Ascending aorta (tissue), 2 donors: ENCODE measurements around the gene BCL2L11. TPM values are rescaled to one million over a fixed set of nuclear protein-coding genes. Genes with fewer than 3 reads are reported as not detected.

ENCODE experiments used
- DNase-seq, 2 donors: peaks; one replicate each; pipeline ENCODE4 v3.0.0-alpha.2; 2019; ENCODE audit warnings: low spot score in 2 of 2
- H3K27ac ChIP-seq, 2 donors: fragments of 200-600 bp; sonication (generic); one replicate each; pipeline ENCODE4 v1.5.1; 2016 to 2017; ENCODE audit warnings: mild to moderate bottlenecking in 1 of 2
- H3K27me3 ChIP-seq: fragments of 200-600 bp; sonication (generic); one replicate; pipeline ENCODE4 v1.5.1; 2017
- H3K36me3 ChIP-seq, 2 donors: fragments of 200-600 bp; sonication (generic); one replicate each; pipeline ENCODE4 v1.5.1; 2016
- H3K4me1 ChIP-seq, 2 donors: fragments of 200-600 bp; sonication (generic); one replicate each; pipeline ENCODE4 v1.5.1; 2016 to 2017; ENCODE audit warnings: mild to moderate bottlenecking in 1 of 2
- H3K4me3 ChIP-seq, 2 donors: fragments of 200-600 bp; sonication (generic); one replicate each; pipeline ENCODE4 v1.5.1; 2016 to 2017; ENCODE audit warnings: mild to moderate bottlenecking in 1 of 2
- H3K9me3 ChIP-seq, 2 donors: fragments of 200-600 bp; sonication (generic); one replicate each; pipeline ENCODE4 v1.5.1; 2016
- intact Hi-C: fragments of 100-400 bp; cut with DNase I; formaldehyde crosslinking; loops from one replicate; pipeline ENCODE4 v1.15.1; 2023
- total RNA-seq: library from RNA; depleted of rRNA; stranded (reverse); fragments of >200 nt; gene quantifications from one replicate; pipeline ENCODE4 v1.1.0, GENCODE V29; 2016
- TF ChIP-seq, protein P1 (sequence below), 3 experiments: fragments of 200-600 bp in 2 of 3; fragments of 450-650 bp in 1 of 3; sonication (generic) in 2 of 3; IDR thresholded peaks; one replicate each; pipeline ENCODE4 v1.5.1; 2016 to 2019; ENCODE audit warnings: antibody characterized with exemption in 3 of 3, mild to moderate bottlenecking in 1 of 3, moderate library complexity in 1 of 3

BCL2L11 gene
- total RNA-seq, 1 donor from 2014 or later, result 3.5 TPM

GRCh38 chr2:111145103-111145760 is 24.5 kb downstream of the BCL2L11 start:
- no peak overlapping the region for H3K4me3 ChIP-seq
- peaks cover 0 to 3% of the 10 kb centered on the region in 2 donors for H3K36me3 ChIP-seq
- no peaks in the 10 kb centered on the region for H3K4me1 ChIP-seq
- TF ChIP-seq, protein P1, sequence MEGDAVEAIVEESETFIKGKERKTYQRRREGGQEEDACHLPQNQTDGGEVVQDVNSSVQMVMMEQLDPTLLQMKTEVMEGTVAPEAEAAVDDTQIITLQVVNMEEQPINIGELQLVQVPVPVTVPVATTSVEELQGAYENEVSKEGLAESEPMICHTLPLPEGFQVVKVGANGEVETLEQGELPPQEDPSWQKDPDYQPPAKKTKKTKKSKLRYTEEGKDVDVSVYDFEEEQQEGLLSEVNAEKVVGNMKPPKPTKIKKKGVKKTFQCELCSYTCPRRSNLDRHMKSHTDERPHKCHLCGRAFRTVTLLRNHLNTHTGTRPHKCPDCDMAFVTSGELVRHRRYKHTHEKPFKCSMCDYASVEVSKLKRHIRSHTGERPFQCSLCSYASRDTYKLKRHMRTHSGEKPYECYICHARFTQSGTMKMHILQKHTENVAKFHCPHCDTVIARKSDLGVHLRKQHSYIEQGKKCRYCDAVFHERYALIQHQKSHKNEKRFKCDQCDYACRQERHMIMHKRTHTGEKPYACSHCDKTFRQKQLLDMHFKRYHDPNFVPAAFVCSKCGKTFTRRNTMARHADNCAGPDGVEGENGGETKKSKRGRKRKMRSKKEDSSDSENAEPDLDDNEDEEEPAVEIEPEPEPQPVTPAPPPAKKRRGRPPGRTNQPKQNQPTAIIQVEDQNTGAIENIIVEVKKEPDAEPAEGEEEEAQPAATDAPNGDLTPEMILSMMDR (IDR thresholded peaks at IDR 0.05), result no peak
- H3K27me3 ChIP-seq, result no peaks in the 10 kb centered on the region
- H3K9me3 ChIP-seq, result no peaks in the 10 kb centered on the region
- intact Hi-C loops, result no loop called here
- H3K27ac ChIP-seq, result no peak overlapping the region
- DNase-seq, result no peak

GRCh38 chr2:111145951-111146350 is 25.2 kb downstream of the BCL2L11 start:
- intact Hi-C loops, result no loop called here
- Histone ChIP-seq H3K9me3 (no peaks in the 10 kb centered on the region), H3K4me3 (no peak overlapping the region), H3K4me1 (no peaks in the 10 kb centered on the region), H3K27ac (no peak overlapping the region), H3K27me3 (no peaks in the 10 kb centered on the region), H3K36me3 (peaks cover 0 to under 1% of the 10 kb centered on the region in 2 donors)
- TF ChIP-seq, protein P1 (IDR thresholded peaks at IDR 0.05), result no peak
- no peak for DNase-seq

- H3K4me1 ChIP-seq, result no peaks in the 10 kb centered on the region
- TF ChIP-seq, protein P1 (IDR thresholded peaks at IDR 0.05), result no peak
- H3K36me3 ChIP-seq, result peaks cover 0 to 6% of the 10 kb centered on the region in 2 donors
- H3K4me3 ChIP-seq, result no peak overlapping the region
- H3K9me3 ChIP-seq, result no peaks in the 10 kb centered on the region
- H3K27me3 ChIP-seq, result no peaks in the 10 kb centered on the region
- no peak overlapping the region for H3K27ac ChIP-seq
- intact Hi-C loops, result no loop called here
- DNase-seq, result no peak
Measured at GRCh38 chr2:111148225-111148873, 27.6 kb downstream of the BCL2L11 start.

DNA sequence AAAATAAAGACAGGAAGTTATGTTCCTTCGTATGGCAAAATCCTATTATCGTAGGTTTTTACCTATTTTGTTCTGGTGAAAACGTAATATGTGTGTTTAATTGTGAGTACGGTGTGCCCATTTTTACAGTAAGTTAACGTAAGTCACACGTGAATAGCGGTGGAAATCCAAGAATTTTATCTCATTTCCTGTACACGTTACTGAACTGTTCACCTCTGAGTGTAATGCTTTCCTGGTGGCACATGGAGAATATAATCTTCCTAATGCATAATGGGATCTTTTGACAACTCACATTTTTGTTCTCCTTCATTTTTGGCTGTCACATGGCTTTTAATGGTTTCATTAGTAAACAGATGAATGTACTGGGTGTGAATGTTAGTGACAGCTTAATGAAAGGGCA is 28.2 kb downstream of the BCL2L11 start:
- H3K4me1 ChIP-seq, result no peaks in the 10 kb centered on the region
- H3K27me3 ChIP-seq, result no peaks in the 10 kb centered on the region
- intact Hi-C loops, result no loop called here
- H3K36me3 ChIP-seq, result peaks cover 0 to 6% of the 10 kb centered on the region in 2 donors
- no peak for DNase-seq
- TF ChIP-seq, protein P1 (IDR thresholded peaks at IDR 0.05), result no peak
- H3K9me3 ChIP-seq, result no peaks in the 10 kb centered on the region
- H3K27ac ChIP-seq, result no peak overlapping the region
- H3K4me3 ChIP-seq, result no peak overlapping the region

DNA sequence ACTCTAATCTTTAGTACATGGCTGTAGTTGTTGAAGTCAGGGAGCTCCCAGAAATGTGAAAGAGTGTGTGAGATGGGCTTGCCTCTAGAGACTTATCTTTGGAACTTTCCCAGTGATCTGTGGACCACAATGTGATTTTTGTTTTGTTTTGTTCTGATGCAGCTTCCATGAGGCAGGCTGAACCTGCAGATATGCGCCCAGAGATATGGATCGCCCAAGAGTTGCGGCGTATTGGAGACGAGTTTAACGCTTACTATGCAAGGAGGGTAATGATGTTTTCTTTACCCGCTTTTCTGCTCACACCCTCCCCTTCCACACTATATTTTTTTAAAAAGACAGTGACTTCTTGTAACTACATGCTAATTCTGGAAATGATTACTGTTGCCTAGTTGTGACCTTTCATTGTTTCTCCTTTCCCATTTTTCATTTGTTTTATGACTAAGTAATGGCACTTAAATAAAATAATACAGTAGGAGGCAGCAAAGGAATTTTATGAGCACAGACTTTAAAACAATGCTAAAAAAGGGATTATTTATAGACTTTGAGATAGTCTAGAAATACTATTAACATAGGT is 29.3 kb downstream of the BCL2L11 start:
- H3K27me3 ChIP-seq, result no peaks in the 10 kb centered on the region
- no peaks in the 10 kb centered on the region for H3K9me3 ChIP-seq
- TF ChIP-seq, protein P1 (IDR thresholded peaks at IDR 0.05), result no peak
- intact Hi-C loops, result no loop called here
- H3K4me1 ChIP-seq, result no peaks in the 10 kb centered on the region
- H3K36me3 ChIP-seq, result peaks cover 0 to 6% of the 10 kb centered on the region in 2 donors
- no peak overlapping the region for H3K4me3 ChIP-seq
- H3K27ac ChIP-seq, result no peak overlapping the region
- no peak for DNase-seq
